Naive thymus-derived CD4-positive, alpha-beta T cell (primary cell): ENCODE data around the gene FOXJ1. TPM values are rescaled to one million over a fixed set of nuclear protein-coding genes. Genes with fewer than 3 reads are reported as not detected.
A peak's percentile ranks its signal among the peaks of the same experiment; 100 is the strongest.

Source experiments
- ATAC-seq: fragments of 150-1000 bp; cut with Tn5 transposase; 2 replicates; pipeline ENCODE4 v1.10.0; 2021; ENCODE audit warnings: mild to moderate bottlenecking, moderate library complexity
- CTCF ChIA-PET: fragments of 350-600 bp; sonication (Branson Sonifier 250); formaldehyde crosslinking; loops from one replicate; lab custom pipeline; 2021; ENCODE audit warnings: antibody characterized with exemption; lab: Charles Lee
- POLR2A ChIA-PET: fragments of 350-600 bp; sonication (Branson Sonifier 250); formaldehyde crosslinking; loops from one replicate; lab custom pipeline; 2021; ENCODE audit warnings: antibody characterized with exemption, inconsistent platforms; lab: Charles Lee
- DNase-seq, 9 donors: peaks; one replicate each; pipeline versions ENCODE4 v3.0.0 to v3.0.0-alpha.2; 2020 to 2022; ENCODE audit warnings: mixed read lengths in 1 of 9
- H3K27ac ChIP-seq: one replicate; pipeline ENCODE4 v1.7.0; 2013; ENCODE audit warnings: mild to moderate bottlenecking, low read depth, low read length, moderate library complexity
- H3K27me3 ChIP-seq, 2 donors: one replicate each; pipeline ENCODE4 v1.7.0; 2013; ENCODE audit warnings: low read length in 2 of 2, mild to moderate bottlenecking in 2 of 2, moderate library complexity in 2 of 2; ENCODE audit not compliant: control insufficient read depth in 2 of 2, insufficient read depth in 2 of 2
- H3K36me3 ChIP-seq, 3 experiments: 1 replicate in 2 of 3; 2 replicates in 1 of 3; pipeline ENCODE4 v1.7.0; 2013; ENCODE audit warnings: low read length in 3 of 3, mild to moderate bottlenecking in 3 of 3, moderate library complexity in 1 of 3; ENCODE audit not compliant: insufficient read depth in 3 of 3, control insufficient read depth in 2 of 3
- H3K4me1 ChIP-seq, 2 donors: one replicate each; pipeline ENCODE4 v1.7.0; 2013; ENCODE audit warnings: low read length in 2 of 2, mild to moderate bottlenecking in 2 of 2, moderate library complexity in 1 of 2; ENCODE audit not compliant: control insufficient read depth in 2 of 2, insufficient read depth in 2 of 2
- H3K4me3 ChIP-seq: 2 replicates; pipeline ENCODE4 v1.7.0; 2013; ENCODE audit warnings: mild to moderate bottlenecking, low read length
- H3K9me3 ChIP-seq, 3 experiments: 1 replicate in 2 of 3; 2 replicates in 1 of 3; pipeline ENCODE4 v1.7.0; 2013; ENCODE audit warnings: low read length in 3 of 3; ENCODE audit not compliant: control insufficient read depth in 2 of 3
- H3K27ac Mint-ChIP-seq, 9 donors: one replicate each; pipeline ENCODE4 v1.8.0; 2020 to 2022; ENCODE audit warnings: mixed read lengths in 9 of 9, mild to moderate bottlenecking in 8 of 9, moderate library complexity in 5 of 9, inconsistent platforms in 2 of 9
- H3K27me3 Mint-ChIP-seq, 5 donors: one replicate each; pipeline ENCODE4 v1.8.0; 2021 to 2022; ENCODE audit warnings: mixed read lengths in 5 of 5, mild to moderate bottlenecking in 1 of 5
- H3K36me3 Mint-ChIP-seq, 5 donors: one replicate each; pipeline ENCODE4 v1.8.0; 2020 to 2022; ENCODE audit warnings: mixed read lengths in 5 of 5, mild to moderate bottlenecking in 3 of 5, inconsistent platforms in 1 of 5
- H3K4me1 Mint-ChIP-seq, 7 donors: one replicate each; pipeline ENCODE4 v1.8.0; 2020 to 2022; ENCODE audit warnings: mixed read lengths in 7 of 7, mild to moderate bottlenecking in 3 of 7, inconsistent platforms in 1 of 7
- H3K4me3 Mint-ChIP-seq, 10 donors: one replicate each; pipeline ENCODE4 v1.8.0; 2020 to 2022; ENCODE audit warnings: mild to moderate bottlenecking in 10 of 10, mixed read lengths in 10 of 10, moderate library complexity in 6 of 10, inconsistent platforms in 2 of 10
- H3K9me3 Mint-ChIP-seq, 11 donors: one replicate each; pipeline ENCODE4 v1.8.0; 2020 to 2022; ENCODE audit warnings: mixed read lengths in 11 of 11, mild to moderate bottlenecking in 4 of 11, inconsistent platforms in 1 of 11, moderate library complexity in 1 of 11
- intact Hi-C, 2 donors: fragments of 100-400 bp; cut with micrococcal nuclease; formaldehyde crosslinking; loops; one replicate each; pipeline ENCODE4 v1.15.1; 2023
- polyA plus RNA-seq, 2 donors: library from polyadenylated mRNA; unstranded; fragments of 300-500 nt; fragmentation: Illumina TruSeq; gene quantifications; one replicate each; pipeline ENCODE4 v1.2.3, GENCODE V29; 2021
- total RNA-seq, 6 experiments: library from RNA in 5 of 6; stranded (reverse) in 5 of 6; gene quantifications; 1 replicate in 5 of 6; 2 replicates in 1 of 6; pipeline ENCODE4 v1.2.3 and lab custom pipeline; 2021 to 2026

Gene FOXJ1
- total and polyA plus RNA-seq, 7 experiments from 2014 or later = 0.27 to 2.2 (median 1.4) TPM

DNA sequence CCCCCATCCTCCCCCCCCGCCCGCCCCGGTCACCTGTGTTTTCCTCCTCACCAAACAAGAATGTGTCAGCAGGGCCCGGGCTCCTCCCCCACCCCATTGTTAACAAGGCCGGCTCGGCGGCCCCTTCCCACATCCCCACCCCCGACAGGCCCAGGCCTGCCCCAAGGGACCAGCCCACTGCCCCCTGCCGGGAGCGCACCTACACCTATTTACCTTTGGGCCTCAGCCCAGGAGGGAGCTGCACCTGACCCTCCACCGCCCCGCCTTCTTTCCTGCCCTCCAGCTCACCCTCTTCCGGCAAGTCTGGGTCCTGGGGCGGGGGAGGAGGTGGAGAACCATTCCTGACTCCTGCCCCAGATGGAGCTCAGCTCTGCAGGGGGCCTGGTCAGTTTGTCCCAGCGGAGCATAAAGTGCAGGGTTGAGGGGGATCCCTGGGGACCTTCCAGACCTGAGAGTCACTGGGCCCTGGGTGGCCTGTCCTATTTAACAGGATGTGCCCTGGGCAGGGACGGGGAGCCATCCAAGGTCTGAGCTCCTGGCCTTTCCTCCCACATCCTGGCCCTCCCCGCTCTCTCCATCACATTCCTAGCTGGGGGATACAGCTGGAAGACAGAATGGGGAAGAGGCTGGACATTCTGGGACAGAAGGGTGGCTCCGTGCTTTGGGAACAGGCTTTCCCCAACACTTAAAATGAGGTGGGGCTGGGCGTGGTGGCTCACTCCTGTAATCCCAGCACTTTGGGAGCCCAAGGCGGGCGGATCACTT lies 8.3 kb downstream of the FOXJ1 start:
- ATAC-seq = no peak
- CTCF ChIA-PET = interaction anchor here (0.6 to 4.5 kb wide), 6 partner anchors 10 to 128 kb away, joined by 3 to 19 read pairs (median 6); no protein-coding TSS in a partner anchor

DNA sequence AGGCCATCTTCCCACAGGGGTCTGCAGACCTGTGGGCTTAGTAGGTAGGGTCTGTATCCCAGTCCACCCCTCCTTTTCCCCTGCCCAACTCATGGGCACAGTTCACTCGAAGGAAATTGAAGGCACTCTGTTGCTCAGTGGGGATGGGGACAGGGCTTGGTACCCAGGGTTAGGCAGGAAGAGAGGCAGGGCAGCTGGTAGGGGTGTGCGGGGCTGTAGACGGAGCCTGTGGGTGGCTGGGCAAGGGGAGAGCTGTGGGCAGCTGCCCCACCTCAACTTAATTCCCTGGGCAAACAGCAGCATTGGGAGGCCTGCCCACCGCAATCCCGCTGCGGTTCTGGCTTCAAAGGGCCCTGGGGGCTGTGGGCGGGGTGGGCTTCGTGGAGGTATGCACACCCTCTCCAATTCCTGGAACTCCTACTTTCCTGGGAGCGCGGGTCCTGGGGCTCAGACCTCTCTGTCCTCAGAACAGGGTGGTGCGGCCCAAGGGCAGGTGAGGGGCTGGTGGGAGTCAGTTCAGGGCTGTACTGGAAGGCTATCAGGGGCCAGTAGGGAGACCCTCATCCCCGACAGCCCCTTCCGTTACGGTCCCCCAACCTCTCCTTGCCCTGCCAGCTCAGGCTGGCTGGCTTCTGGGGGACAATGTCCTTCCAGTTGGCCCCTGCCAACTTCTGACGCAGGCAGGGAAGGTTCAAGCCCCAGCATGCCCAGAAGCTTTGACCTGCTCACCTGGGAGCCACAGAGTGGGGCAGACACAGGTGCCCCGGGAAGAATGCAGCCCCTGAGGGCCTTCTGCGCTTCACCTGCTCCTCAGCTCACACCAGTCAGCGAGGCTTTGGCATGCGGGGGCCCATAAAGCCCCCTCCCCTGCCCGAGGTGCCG lies 9.1 kb downstream of the FOXJ1 start:
- CTCF ChIA-PET = interaction anchor here (0.6 to 4.5 kb wide), 6 partner anchors 9 to 148 kb away, joined by 3 to 19 read pairs (median 8); no protein-coding TSS in a partner anchor

More for the DNA sequence above, 8.3 kb downstream of the FOXJ1 start:
- Mint-ChIP-seq H3K27me3 (peaks cover 0 to 2% (median 0%) of the 10 kb centered on the region in 5 donors), H3K36me3 (no peaks in the 10 kb centered on the region), H3K4me3 (no peak overlapping the region), H3K27ac (no peak overlapping the region), H3K4me1 (peaks cover 14 to 24% (median 16%) of the 10 kb centered on the region in 7 donors), H3K9me3 (peaks cover 0 to 1% (median 0%) of the 10 kb centered on the region in 11 donors)
- H3K27ac ChIP-seq = no peak overlapping the region
- H3K9me3 ChIP-seq = no peaks in the 10 kb centered on the region
- H3K36me3 ChIP-seq = no peaks in the 10 kb centered on the region
- no peak overlapping the region for H3K4me3 ChIP-seq
- DNase-seq = no peak
- H3K27me3 ChIP-seq = no peaks in the 10 kb centered on the region
- peaks cover 0 to 13% of the 10 kb centered on the region in 2 donors for H3K4me1 ChIP-seq
- intact Hi-C loops = no loop called here
- POLR2A ChIA-PET = interaction anchor here (0.7 to 5.3 kb wide), 4 partner anchors 12 to 168 kb away, joined by 3 to 35 read pairs (median 4); no protein-coding TSS in a partner anchor

GRCh38 chr17:76131051-76131691 lies 9.9 kb downstream of the FOXJ1 start:
- H3K27me3 ChIP-seq = no peaks in the 10 kb centered on the region
- POLR2A ChIA-PET = interaction anchor here (0.7 to 6.5 kb wide), 3 partner anchors 12 to 107 kb away, joined by 4 to 51 read pairs (median 4); partner anchors contain the start of gene FOXJ1
- peak overlapping the region in 3 of 9 donors; percentile 14 to 71 (median 17) for H3K27ac Mint-ChIP-seq

More for the DNA sequence above, 9.1 kb downstream of the FOXJ1 start:
- POLR2A ChIA-PET = interaction anchor here (1.1 to 5.3 kb wide), 3 partner anchors 13 to 168 kb away, joined by 3 to 35 read pairs (median 4); no protein-coding TSS in a partner anchor
- H3K4me3 ChIP-seq = no peak overlapping the region
- Mint-ChIP-seq H3K9me3 (no peaks in the 10 kb centered on the region), H3K4me3 (no peak overlapping the region), H3K36me3 (no peaks in the 10 kb centered on the region), H3K27ac (peak overlapping the region in 3 of 9 donors; percentile 14 to 71 (median 17)), H3K27me3 (peaks cover 0 to 2% (median 0%) of the 10 kb centered on the region in 5 donors), H3K4me1 (peaks cover 19 to 26% (median 22%) of the 10 kb centered on the region in 7 donors)
- H3K27ac ChIP-seq = no peak overlapping the region
- no peaks in the 10 kb centered on the region for H3K27me3 ChIP-seq
- H3K9me3 ChIP-seq = no peaks in the 10 kb centered on the region
- H3K36me3 ChIP-seq = no peaks in the 10 kb centered on the region
- intact Hi-C loops = no loop called here
- ATAC-seq (no peak), DNase-seq (no peak)
- peaks cover 0 to 17% of the 10 kb centered on the region in 2 donors for H3K4me1 ChIP-seq

DNA sequence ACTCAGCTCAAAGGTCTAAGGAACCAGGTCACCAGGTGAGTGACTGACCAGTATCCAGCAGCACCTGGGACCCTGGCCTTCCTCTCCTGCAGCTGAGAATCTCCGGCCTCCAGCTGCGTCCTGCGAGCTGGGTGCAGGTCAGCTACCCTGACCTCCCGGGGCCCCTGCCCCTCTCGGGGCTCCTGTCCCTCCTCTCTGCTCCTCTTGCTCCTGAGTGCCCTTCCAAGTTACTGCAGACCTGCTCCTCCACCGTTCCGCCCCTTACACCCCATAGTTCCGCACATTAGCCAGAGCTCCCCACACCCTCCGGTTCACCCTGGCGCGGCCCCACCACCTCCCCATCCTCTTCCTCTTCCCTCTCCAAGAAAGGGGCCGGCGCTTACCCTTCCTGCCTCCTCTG lies 10.6 kb downstream of the FOXJ1 start:
- POLR2A ChIA-PET = interaction anchor here (0.6 to 6.5 kb wide), 7 partner anchors 13 to 140 kb away, joined by 3 to 51 read pairs (median 4); partner anchors contain the start of gene FOXJ1
- Mint-ChIP-seq H3K4me3 (no peak overlapping the region), H3K4me1 (peaks cover 28 to 37% (median 31%) of the 10 kb centered on the region in 7 donors), H3K27me3 (peaks cover 0 to 2% (median 0%) of the 10 kb centered on the region in 5 donors), H3K9me3 (no peaks in the 10 kb centered on the region), H3K27ac (no peak overlapping the region), H3K36me3 (no peaks in the 10 kb centered on the region)
- Histone ChIP-seq H3K36me3 (no peaks in the 10 kb centered on the region), H3K9me3 (no peaks in the 10 kb centered on the region), H3K4me3 (no peak overlapping the region), H3K27me3 (no peaks in the 10 kb centered on the region), H3K27ac (no peak overlapping the region), H3K4me1 (peaks cover 0 to 18% of the 10 kb centered on the region in 2 donors)
- DNase-seq (no peak), ATAC-seq (no peak)
- CTCF ChIA-PET = interaction anchor here (0.7 to 2.7 kb wide), 4 partner anchors 10 to 154 kb away, joined by 3 to 8 read pairs (median 5); no protein-coding TSS in a partner anchor
- intact Hi-C loops = no loop called here

More at GRCh38 chr17:76131051-76131691, 9.9 kb downstream of the FOXJ1 start:
- DNase-seq (no peak), ATAC-seq (no peak)
- no peaks in the 10 kb centered on the region for H3K36me3 Mint-ChIP-seq
- Histone ChIP-seq H3K4me3 (no peak overlapping the region), H3K4me1 (peaks cover 0 to 23% of the 10 kb centered on the region in 2 donors), H3K9me3 (no peaks in the 10 kb centered on the region), H3K27ac (no peak overlapping the region), H3K36me3 (no peaks in the 10 kb centered on the region)
- no peak overlapping the region for H3K4me3 Mint-ChIP-seq
- intact Hi-C loops = no loop called here
- H3K27me3 Mint-ChIP-seq = peaks cover 0 to 2% (median 0%) of the 10 kb centered on the region in 5 donors
- H3K4me1 Mint-ChIP-seq = peaks cover 27 to 34% (median 28%) of the 10 kb centered on the region in 7 donors
- H3K9me3 Mint-ChIP-seq = no peaks in the 10 kb centered on the region
- CTCF ChIA-PET = interaction anchor here (1.2 to 2.7 kb wide), 3 partner anchors 49 to 153 kb away, joined by 3 to 8 read pairs (median 6); no protein-coding TSS in a partner anchor

GRCh38 chr17:76125922-76126321 lies 15.1 kb downstream of the FOXJ1 start:
- H3K36me3 ChIP-seq = no peaks in the 10 kb centered on the region
- H3K4me1 Mint-ChIP-seq = peaks cover 11 to 40% (median 30%) of the 10 kb centered on the region in 7 donors
- peaks cover 0 to 2% (median 0%) of the 10 kb centered on the region in 5 donors for H3K27me3 Mint-ChIP-seq
- intact Hi-C loops = no loop called here
- H3K27ac Mint-ChIP-seq = peak overlapping the region in 8 of 9 donors; percentile 73 to 95 (median 86)
- no peaks in the 10 kb centered on the region for H3K36me3 Mint-ChIP-seq
- H3K4me3 Mint-ChIP-seq = peak overlapping the region in 2 of 10 donors; percentile 25 to 34
- peaks cover 0 to 2% (median 0%) of the 10 kb centered on the region in 11 donors for H3K9me3 Mint-ChIP-seq
- no peak overlapping the region for H3K27ac ChIP-seq
- no peaks in the 10 kb centered on the region for H3K9me3 ChIP-seq
- H3K4me3 ChIP-seq = no peak overlapping the region
- DNase-seq (no peak), ATAC-seq (no peak)
- H3K27me3 ChIP-seq = no peaks in the 10 kb centered on the region
- CTCF ChIA-PET = interaction anchor here (0.7 to 13.6 kb wide), 10 partner anchors 17 to 155 kb away, joined by 3 to 191 read pairs (median 4); no protein-coding TSS in a partner anchor
- POLR2A ChIA-PET = interaction anchor here (0.8 to 7.9 kb wide), 13 partner anchors 10 to 148 kb away, joined by 3 to 90 read pairs (median 5); partner anchors contain the start of genes EXOC7 and FOXJ1
- H3K4me1 ChIP-seq = peaks cover 0 to 25% of the 10 kb centered on the region in 2 donors
